ENCODE measurements around the gene ANKRD23.

Gene ANKRD23

DNA sequence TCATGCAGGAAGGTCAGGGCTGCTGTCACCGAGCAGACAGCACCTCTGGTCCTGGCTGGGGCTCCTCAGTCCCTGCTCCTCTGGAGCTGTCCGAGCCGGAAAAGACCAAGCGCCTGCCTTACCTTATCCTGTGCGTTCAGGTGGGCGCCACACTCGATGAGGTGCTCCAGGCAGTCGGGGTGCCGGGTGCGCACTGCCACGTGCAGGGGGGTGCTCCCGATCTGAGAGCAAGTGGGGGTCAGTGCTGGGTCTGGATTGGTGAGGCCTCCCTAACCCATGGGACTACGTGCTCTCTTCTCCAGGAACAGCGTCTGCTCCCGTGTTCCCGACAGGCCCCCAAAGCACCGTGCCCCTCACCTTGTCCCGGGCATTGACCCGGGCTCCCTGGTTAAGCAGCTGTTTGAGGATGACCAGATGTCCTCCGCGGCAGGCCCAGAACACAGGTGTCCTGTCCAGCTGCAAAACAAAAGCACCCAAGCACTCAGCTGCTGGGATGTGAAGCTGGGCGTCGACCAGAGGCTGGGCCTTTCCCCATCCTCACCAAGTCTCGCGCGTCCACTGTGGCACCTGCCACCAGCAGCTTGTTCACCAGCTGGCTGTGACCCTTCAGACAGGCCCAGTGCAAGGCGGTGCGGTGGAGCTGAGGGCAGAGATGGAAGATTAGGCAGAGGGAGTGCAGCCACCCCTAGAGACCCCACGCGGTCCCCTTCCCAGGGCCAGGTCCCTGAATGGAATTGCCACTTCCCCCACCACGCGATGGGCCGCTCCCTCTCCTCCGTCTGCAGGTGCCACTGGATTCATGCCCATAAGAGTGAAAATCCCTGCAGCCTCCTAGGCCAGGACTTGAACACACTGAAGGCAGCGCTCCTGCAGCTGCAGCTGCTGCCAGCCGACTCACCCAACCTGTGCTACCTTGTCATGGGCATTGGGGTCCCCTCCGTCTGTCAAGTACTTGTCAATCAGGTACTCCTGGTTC is 3.7 kb downstream of the ANKRD23 start:
- no peaks in the 10 kb centered on the region for H3K9me3 ChIP-seq (ENCODE audit: low read length)
- peak overlapping the region in 1 of 2 donors; percentile 6 for H3K4me3 ChIP-seq (ENCODE audit: low read depth in 1 of 2, low read length in 2 of 2)
- no peak overlapping the region for H3K9ac ChIP-seq (ENCODE audit: low read length)
- peaks cover 26% of the 10 kb centered on the region for H3K36me3 ChIP-seq (ENCODE audit: insufficient read depth, low read length)
- peaks cover 9% of the 10 kb centered on the region for H3K4me1 ChIP-seq (ENCODE audit: insufficient read depth, low read length)
- no peaks in the 10 kb centered on the region for H3K27me3 ChIP-seq (ENCODE audit: control insufficient read depth in 1 of 2, insufficient read depth in 2 of 2, low read length in 2 of 2)
- no peak overlapping the region for H3K27ac ChIP-seq (ENCODE audit: low read depth, low read length)

- H3K9ac ChIP-seq (ENCODE audit: low read length) = no peak overlapping the region
- no peaks in the 10 kb centered on the region for H3K27me3 ChIP-seq (ENCODE audit: control insufficient read depth in 1 of 2, insufficient read depth in 2 of 2, low read length in 2 of 2)
- H3K36me3 ChIP-seq (ENCODE audit: insufficient read depth, low read length) = peaks cover 26% of the 10 kb centered on the region
- no peaks in the 10 kb centered on the region for H3K9me3 ChIP-seq (ENCODE audit: low read length)
- peak overlapping the region in 1 of 2 donors; percentile 6 for H3K4me3 ChIP-seq (ENCODE audit: low read depth in 1 of 2, low read length in 2 of 2)
- no peak overlapping the region for H3K27ac ChIP-seq (ENCODE audit: low read depth, low read length)
- H3K4me1 ChIP-seq (ENCODE audit: insufficient read depth, low read length) = peaks cover 9% of the 10 kb centered on the region
Observed at GRCh38 chr2:96839293-96839874, 4.4 kb downstream of the ANKRD23 start.

- Histone ChIP-seq H3K27ac (ENCODE audit: low read depth, low read length) (no peak overlapping the region), H3K4me1 (ENCODE audit: insufficient read depth, low read length) (peaks cover 9% of the 10 kb centered on the region)
Observed at GRCh38 chr2:96838345-96839292, 5.2 kb downstream of the ANKRD23 start.

GRCh38 chr2:96837575-96837974 is 6.2 kb downstream of the ANKRD23 start:
- Histone ChIP-seq H3K27ac (ENCODE audit: low read depth, low read length) (no peak overlapping the region), H3K9me3 (ENCODE audit: low read length) (no peaks in the 10 kb centered on the region), H3K4me3 (ENCODE audit: low read depth in 1 of 2, low read length in 2 of 2) (no peak overlapping the region), H3K36me3 (ENCODE audit: insufficient read depth, low read length) (peaks cover 37% of the 10 kb centered on the region), H3K9ac (ENCODE audit: low read length) (no peak overlapping the region), H3K4me1 (ENCODE audit: insufficient read depth, low read length) (peaks cover 9% of the 10 kb centered on the region), H3K27me3 (ENCODE audit: control insufficient read depth in 1 of 2, insufficient read depth in 2 of 2, low read length in 2 of 2) (no peaks in the 10 kb centered on the region)

More at GRCh38 chr2:96838345-96839292, 5.2 kb downstream of the ANKRD23 start:
- H3K4me3 ChIP-seq (ENCODE audit: low read depth in 1 of 2, low read length in 2 of 2) = no peak overlapping the region
- peaks cover 26% of the 10 kb centered on the region for H3K36me3 ChIP-seq (ENCODE audit: insufficient read depth, low read length)
- H3K9me3 ChIP-seq (ENCODE audit: low read length) = no peaks in the 10 kb centered on the region
- no peaks in the 10 kb centered on the region for H3K27me3 ChIP-seq (ENCODE audit: control insufficient read depth in 1 of 2, insufficient read depth in 2 of 2, low read length in 2 of 2)
- no peak overlapping the region for H3K9ac ChIP-seq (ENCODE audit: low read length)

DNA sequence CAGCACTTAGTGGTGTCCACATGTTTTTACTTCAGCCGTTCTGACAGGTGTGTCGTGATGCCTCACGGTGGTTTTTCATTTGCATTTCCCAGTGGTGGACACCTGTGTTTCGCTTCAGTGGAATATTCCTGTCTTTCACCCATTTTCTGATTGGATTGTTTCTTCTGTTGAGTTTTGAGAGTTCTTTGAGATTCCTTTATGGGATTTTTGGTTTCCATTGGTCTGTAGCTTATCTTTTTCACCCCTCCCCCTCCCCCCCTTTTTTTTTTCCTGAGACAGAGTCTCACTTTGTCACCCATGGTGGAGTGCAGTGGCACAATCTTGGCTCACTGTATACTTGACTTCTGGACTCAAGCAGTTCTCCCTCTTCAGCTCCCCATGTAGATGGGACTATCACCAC is 8.0 kb downstream of the ANKRD23 start:
- no peaks in the 10 kb centered on the region for H3K27me3 ChIP-seq (ENCODE audit: control insufficient read depth in 1 of 2, insufficient read depth in 2 of 2, low read length in 2 of 2)
- H3K4me1 ChIP-seq (ENCODE audit: insufficient read depth, low read length) = peaks cover 9% of the 10 kb centered on the region
- H3K9ac ChIP-seq (ENCODE audit: low read length) = no peak overlapping the region
- no peaks in the 10 kb centered on the region for H3K9me3 ChIP-seq (ENCODE audit: low read length)
- no peak overlapping the region for H3K27ac ChIP-seq (ENCODE audit: low read depth, low read length)
- H3K4me3 ChIP-seq (ENCODE audit: low read depth in 1 of 2, low read length in 2 of 2) = no peak overlapping the region
- peaks cover 53% of the 10 kb centered on the region for H3K36me3 ChIP-seq (ENCODE audit: insufficient read depth, low read length)

DNA sequence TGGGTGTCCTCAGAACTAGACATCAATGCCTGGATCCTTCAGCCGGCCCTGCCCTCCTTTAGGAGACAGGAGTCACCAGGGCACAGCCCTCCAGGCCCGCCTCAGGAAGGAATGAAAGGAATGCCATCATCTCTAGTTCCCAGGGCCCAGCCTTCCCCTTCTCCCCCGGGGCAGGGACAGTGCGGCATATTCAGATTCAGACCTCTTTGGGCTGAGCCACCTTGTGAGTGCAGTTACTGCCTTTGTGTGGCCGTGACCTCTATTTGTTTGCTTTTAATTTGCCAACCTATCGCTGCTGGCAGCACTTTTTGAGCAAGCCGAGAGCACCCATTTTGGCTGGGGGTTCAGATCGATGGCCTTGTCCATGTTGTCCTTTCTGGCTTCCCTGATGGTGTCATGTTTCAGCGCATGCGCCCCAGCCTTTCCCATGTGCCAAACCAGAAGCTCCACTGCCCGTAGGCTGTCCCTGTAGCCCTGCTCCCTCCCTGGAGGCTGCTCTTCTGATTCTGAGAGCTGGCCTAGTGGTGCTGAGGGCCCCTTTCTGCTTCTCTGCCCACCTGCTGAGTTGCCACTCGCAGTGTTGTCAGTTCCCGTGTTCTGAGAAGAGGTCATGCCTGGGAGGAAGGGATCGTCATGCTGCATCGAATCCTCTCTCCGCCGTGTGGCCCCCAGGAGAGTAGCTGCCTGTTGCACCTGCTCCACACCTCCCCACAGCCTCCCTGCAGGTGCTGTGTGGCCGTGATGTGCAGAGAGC is 10.9 kb downstream of the ANKRD23 start:
- no peak overlapping the region for H3K4me3 ChIP-seq (ENCODE audit: low read depth in 1 of 2, low read length in 2 of 2)
- no peaks in the 10 kb centered on the region for H3K4me1 ChIP-seq (ENCODE audit: insufficient read depth, low read length)
- no peaks in the 10 kb centered on the region for H3K9me3 ChIP-seq (ENCODE audit: low read length)
- no peaks in the 10 kb centered on the region for H3K27me3 ChIP-seq (ENCODE audit: control insufficient read depth in 1 of 2, insufficient read depth in 2 of 2, low read length in 2 of 2)
- no peak overlapping the region for H3K27ac ChIP-seq (ENCODE audit: low read depth, low read length)
- peaks cover 65% of the 10 kb centered on the region for H3K36me3 ChIP-seq (ENCODE audit: insufficient read depth, low read length)
- no peak overlapping the region for H3K9ac ChIP-seq (ENCODE audit: low read length)

GRCh38 chr2:96832408-96832753 is 11.4 kb downstream of the ANKRD23 start:
- no peak overlapping the region for H3K27ac ChIP-seq (ENCODE audit: low read depth, low read length)

DNA sequence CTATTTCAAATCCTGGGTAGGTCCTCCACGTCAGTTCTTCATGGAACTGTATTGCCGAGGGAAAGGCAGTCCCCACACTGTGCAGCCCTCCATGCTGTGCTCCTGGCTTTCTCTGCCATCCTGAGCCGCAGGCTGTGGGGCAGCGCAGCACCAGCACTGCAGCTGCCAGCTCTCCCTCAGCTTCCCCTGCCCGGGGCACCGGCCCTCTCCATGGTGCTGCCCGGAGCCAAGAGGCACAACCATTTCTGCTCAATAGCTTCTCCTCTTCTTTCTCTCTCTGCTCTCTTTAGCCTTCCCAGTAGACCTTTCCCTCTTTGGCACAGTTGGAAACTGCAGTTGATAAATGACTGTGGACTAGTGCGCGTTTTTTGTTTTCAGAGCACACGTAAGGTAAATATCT is 12.1 kb downstream of the ANKRD23 start:
- Histone ChIP-seq H3K27ac (ENCODE audit: low read depth, low read length) (no peak overlapping the region), H3K9me3 (ENCODE audit: low read length) (no peaks in the 10 kb centered on the region), H3K36me3 (ENCODE audit: insufficient read depth, low read length) (peaks cover 62% of the 10 kb centered on the region)

More at GRCh38 chr2:96832408-96832753, 11.4 kb downstream of the ANKRD23 start:
- no peak overlapping the region for H3K4me3 ChIP-seq (ENCODE audit: low read depth in 1 of 2, low read length in 2 of 2)
- no peaks in the 10 kb centered on the region for H3K4me1 ChIP-seq (ENCODE audit: insufficient read depth, low read length)
- no peaks in the 10 kb centered on the region for H3K27me3 ChIP-seq (ENCODE audit: control insufficient read depth in 1 of 2, insufficient read depth in 2 of 2, low read length in 2 of 2)
- H3K36me3 ChIP-seq (ENCODE audit: insufficient read depth, low read length) = peaks cover 65% of the 10 kb centered on the region
- no peak overlapping the region for H3K9ac ChIP-seq (ENCODE audit: low read length)
- no peaks in the 10 kb centered on the region for H3K9me3 ChIP-seq (ENCODE audit: low read length)

DNA sequence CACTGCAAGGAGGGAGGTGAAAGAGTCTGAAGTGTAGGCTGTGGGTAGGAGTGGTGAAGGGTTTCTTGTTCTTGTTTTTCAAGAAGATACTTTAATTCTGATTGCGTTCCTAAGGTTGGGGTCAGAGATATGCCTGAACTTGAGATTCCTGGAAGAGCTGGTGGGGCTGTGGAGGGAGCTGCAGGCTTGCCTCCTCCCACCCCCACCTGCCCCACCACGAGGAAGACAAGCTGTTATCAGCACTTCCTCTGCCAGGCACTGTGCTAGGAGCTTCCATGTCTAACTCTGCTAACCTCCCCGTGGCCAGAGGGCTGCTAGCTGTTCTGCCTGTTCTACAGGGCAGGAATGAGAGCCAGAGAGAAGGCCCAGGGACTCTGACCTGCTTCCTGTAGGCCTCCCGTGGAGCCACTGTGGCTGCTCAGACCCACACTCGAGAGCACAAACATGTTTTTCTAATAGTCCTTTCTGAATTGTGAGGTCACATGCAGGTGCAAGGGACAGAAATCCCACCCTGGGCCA is 13.7 kb downstream of the ANKRD23 start:
- Histone ChIP-seq H3K36me3 (ENCODE audit: insufficient read depth, low read length) (peaks cover 67% of the 10 kb centered on the region), H3K9me3 (ENCODE audit: low read length) (no peaks in the 10 kb centered on the region), H3K4me1 (ENCODE audit: insufficient read depth, low read length) (no peaks in the 10 kb centered on the region), H3K4me3 (ENCODE audit: low read depth in 1 of 2, low read length in 2 of 2) (no peak overlapping the region), H3K27me3 (ENCODE audit: control insufficient read depth in 1 of 2, insufficient read depth in 2 of 2, low read length in 2 of 2) (no peaks in the 10 kb centered on the region), H3K9ac (ENCODE audit: low read length) (no peak overlapping the region), H3K27ac (ENCODE audit: low read depth, low read length) (no peak overlapping the region)

More for the DNA sequence above, 12.1 kb downstream of the ANKRD23 start:
- H3K4me1 ChIP-seq (ENCODE audit: insufficient read depth, low read length) = no peaks in the 10 kb centered on the region
- H3K9ac ChIP-seq (ENCODE audit: low read length) = no peak overlapping the region
- no peaks in the 10 kb centered on the region for H3K27me3 ChIP-seq (ENCODE audit: control insufficient read depth in 1 of 2, insufficient read depth in 2 of 2, low read length in 2 of 2)
- H3K4me3 ChIP-seq (ENCODE audit: low read depth in 1 of 2, low read length in 2 of 2) = no peak overlapping the region

- Histone ChIP-seq H3K4me3 (ENCODE audit: low read depth in 1 of 2, low read length in 2 of 2) (no peak overlapping the region), H3K9me3 (ENCODE audit: low read length) (no peaks in the 10 kb centered on the region), H3K36me3 (ENCODE audit: insufficient read depth, low read length) (peaks cover 67% of the 10 kb centered on the region), H3K27ac (ENCODE audit: low read depth, low read length) (no peak overlapping the region), H3K9ac (ENCODE audit: low read length) (no peak overlapping the region), H3K27me3 (ENCODE audit: control insufficient read depth in 1 of 2, insufficient read depth in 2 of 2, low read length in 2 of 2) (no peaks in the 10 kb centered on the region), H3K4me1 (ENCODE audit: insufficient read depth, low read length) (peaks cover 11% of the 10 kb centered on the region)
Observed at GRCh38 chr2:96828874-96829273, 14.9 kb downstream of the ANKRD23 start.

Measured in muscle layer of colon (tissue), 2 donors.